Measurements from ENCODE around the gene FAM171A2.

DNA sequence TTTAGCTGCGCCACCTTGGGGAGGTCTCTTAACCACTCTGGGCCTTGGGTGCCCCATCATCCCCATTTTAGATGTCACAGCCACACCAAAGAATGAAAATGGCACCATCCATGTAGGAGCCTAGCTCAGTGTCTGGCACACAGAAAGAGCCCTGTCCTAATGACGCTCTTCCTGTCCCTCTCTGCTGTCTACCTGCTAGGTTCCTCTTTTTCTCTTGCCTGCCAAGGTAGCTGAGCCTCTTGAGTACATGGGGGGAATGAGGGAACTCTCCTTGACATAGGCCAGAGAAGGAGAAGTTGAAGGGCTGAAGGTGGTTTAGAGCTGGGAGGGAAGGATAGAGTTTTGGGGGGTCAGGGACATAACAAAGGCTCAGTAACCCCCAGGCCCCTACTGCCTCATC is 53.5 kb downstream of the FAM171A2 start:
- TF ChIP-seq, protein P1, sequence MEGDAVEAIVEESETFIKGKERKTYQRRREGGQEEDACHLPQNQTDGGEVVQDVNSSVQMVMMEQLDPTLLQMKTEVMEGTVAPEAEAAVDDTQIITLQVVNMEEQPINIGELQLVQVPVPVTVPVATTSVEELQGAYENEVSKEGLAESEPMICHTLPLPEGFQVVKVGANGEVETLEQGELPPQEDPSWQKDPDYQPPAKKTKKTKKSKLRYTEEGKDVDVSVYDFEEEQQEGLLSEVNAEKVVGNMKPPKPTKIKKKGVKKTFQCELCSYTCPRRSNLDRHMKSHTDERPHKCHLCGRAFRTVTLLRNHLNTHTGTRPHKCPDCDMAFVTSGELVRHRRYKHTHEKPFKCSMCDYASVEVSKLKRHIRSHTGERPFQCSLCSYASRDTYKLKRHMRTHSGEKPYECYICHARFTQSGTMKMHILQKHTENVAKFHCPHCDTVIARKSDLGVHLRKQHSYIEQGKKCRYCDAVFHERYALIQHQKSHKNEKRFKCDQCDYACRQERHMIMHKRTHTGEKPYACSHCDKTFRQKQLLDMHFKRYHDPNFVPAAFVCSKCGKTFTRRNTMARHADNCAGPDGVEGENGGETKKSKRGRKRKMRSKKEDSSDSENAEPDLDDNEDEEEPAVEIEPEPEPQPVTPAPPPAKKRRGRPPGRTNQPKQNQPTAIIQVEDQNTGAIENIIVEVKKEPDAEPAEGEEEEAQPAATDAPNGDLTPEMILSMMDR (IDR thresholded peaks at IDR 0.05), result no peak
- TF ChIP-seq POLR2A (IDR thresholded peaks at IDR 0.05; ENCODE audit: low read depth) (no peak), POLR2AphosphoS5 (IDR thresholded peaks at IDR 0.05) (no peak), EP300 (IDR thresholded peaks at IDR 0.05) (no peak)

All from esophagus muscularis mucosa (tissue), 4 donors.